Keratinocyte (primary cell): ENCODE results near the gene U2SURP.

Source experiments
- EZH2 ChIP-seq: IDR thresholded peaks from one replicate; pipeline ENCODE4 v1.6.1; 2012; ENCODE audit warnings: inconsistent platforms, mild to moderate bottlenecking, low read length, moderate library complexity
- TF ChIP-seq, protein P1 (sequence below), 3 experiments: IDR thresholded peaks in 1 of 3; conservative IDR thresholded peaks in 1 of 3; optimal IDR thresholded peaks in 1 of 3; 2 replicates in 2 of 3; 3 replicates in 1 of 3; pipeline versions ENCODE3 to v1.5.1; 2011; ENCODE audit warnings: low read length in 3 of 3, mild to moderate bottlenecking in 3 of 3, moderate library complexity in 2 of 3, control low read depth in 1 of 3, inconsistent platforms in 1 of 3; ENCODE audit not compliant: insufficient read depth in 2 of 3; ENCODE audit errors: extremely low read depth in 1 of 3

DNA sequence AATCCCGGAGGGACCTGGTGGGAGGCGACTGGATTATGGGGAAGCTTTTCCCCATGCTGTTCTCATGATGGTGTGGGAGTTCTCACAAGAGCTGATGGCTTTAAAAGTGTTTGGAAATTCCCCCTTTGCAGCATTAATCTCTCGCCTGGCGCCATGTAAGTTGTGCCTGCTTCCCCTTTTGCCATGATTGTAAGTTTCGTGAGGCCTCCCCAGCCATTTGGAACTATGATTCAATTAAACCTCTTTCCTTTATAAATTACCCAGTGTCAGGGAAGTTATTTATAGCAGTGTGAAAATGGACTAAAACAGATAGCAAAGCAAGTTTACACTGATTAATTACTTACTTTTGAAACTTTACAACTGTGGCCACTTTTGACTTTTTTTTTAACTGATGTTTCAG is 10.6 kb upstream of the U2SURP start:
- TF ChIP-seq, protein P1, sequence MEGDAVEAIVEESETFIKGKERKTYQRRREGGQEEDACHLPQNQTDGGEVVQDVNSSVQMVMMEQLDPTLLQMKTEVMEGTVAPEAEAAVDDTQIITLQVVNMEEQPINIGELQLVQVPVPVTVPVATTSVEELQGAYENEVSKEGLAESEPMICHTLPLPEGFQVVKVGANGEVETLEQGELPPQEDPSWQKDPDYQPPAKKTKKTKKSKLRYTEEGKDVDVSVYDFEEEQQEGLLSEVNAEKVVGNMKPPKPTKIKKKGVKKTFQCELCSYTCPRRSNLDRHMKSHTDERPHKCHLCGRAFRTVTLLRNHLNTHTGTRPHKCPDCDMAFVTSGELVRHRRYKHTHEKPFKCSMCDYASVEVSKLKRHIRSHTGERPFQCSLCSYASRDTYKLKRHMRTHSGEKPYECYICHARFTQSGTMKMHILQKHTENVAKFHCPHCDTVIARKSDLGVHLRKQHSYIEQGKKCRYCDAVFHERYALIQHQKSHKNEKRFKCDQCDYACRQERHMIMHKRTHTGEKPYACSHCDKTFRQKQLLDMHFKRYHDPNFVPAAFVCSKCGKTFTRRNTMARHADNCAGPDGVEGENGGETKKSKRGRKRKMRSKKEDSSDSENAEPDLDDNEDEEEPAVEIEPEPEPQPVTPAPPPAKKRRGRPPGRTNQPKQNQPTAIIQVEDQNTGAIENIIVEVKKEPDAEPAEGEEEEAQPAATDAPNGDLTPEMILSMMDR (optimal IDR thresholded peaks at IDR 0.05 in 1 of 3, IDR thresholded peaks at IDR 0.05 in 1 of 3, conservative IDR thresholded peaks at IDR 0.05 in 1 of 3; ENCODE audit: extremely low read depth in 1 of 3, insufficient read depth in 2 of 3, low read length in 3 of 3): no peak
- no peak for TF ChIP-seq EZH2
